Sigmoid colon (tissue), 7 donors: ENCODE results near the gene CCNYL1. TPM values are rescaled to one million over a fixed set of nuclear protein-coding genes. Genes with fewer than 3 reads are reported as not detected.

Experiments used
- DNase-seq: peaks from one replicate; pipeline ENCODE4 v3.0.0-alpha.2; 2019
- H3K27ac ChIP-seq, 4 donors: fragments of 200-600 bp; sonication (generic); one replicate each; pipeline ENCODE4 v1.5.1; 2016 to 2019; ENCODE audit warnings: mild to moderate bottlenecking in 1 of 4
- H3K27me3 ChIP-seq, 3 donors: fragments of 200-600 bp; sonication (generic); one replicate each; pipeline ENCODE4 v1.5.1; 2019; ENCODE audit warnings: mild to moderate bottlenecking in 1 of 3
- H3K36me3 ChIP-seq, 4 donors: fragments of 200-600 bp; sonication (generic); one replicate each; pipeline ENCODE4 v1.5.1; 2016 to 2019
- H3K4me1 ChIP-seq, 4 donors: fragments of 200-600 bp; sonication (generic); one replicate each; pipeline ENCODE4 v1.5.1; 2017 to 2019
- H3K4me3 ChIP-seq, 4 donors: fragments of 200-600 bp; sonication (generic); one replicate each; pipeline ENCODE4 v1.5.1; 2017 to 2019; ENCODE audit warnings: mild to moderate bottlenecking in 2 of 4, moderate library complexity in 1 of 4
- H3K9me3 ChIP-seq, 4 donors: fragments of 200-600 bp in 3 of 4; sonication (generic) in 3 of 4; one replicate each; pipeline versions ENCODE4 v1.5.1 to v1.6.1; 2013 to 2019
- CTCF ChIP-seq, 4 experiments: fragments of 450-650 bp in 3 of 4; fragments of 200-600 bp in 1 of 4; IDR thresholded peaks; one replicate each; pipeline ENCODE4 v1.5.1; 2016 to 2019; ENCODE audit warnings: antibody characterized with exemption in 4 of 4, mild to moderate bottlenecking in 3 of 4, moderate library complexity in 2 of 4
- EP300 ChIP-seq, 4 donors: sonication (generic); formaldehyde crosslinking; IDR thresholded peaks; one replicate each; pipeline ENCODE4 v1.6.1; 2017; ENCODE audit warnings: antibody characterized with exemption in 4 of 4
- POLR2A ChIP-seq, 2 donors: fragments of 450-650 bp; IDR thresholded peaks; one replicate each; pipeline ENCODE4 v1.6.1; 2016; ENCODE audit warnings: antibody characterized with exemption in 2 of 2, mild to moderate bottlenecking in 2 of 2, moderate library complexity in 2 of 2
- POLR2AphosphoS5 ChIP-seq, 4 donors: sonication (generic); formaldehyde crosslinking; IDR thresholded peaks; one replicate each; pipeline ENCODE4 v1.6.1; 2017; ENCODE audit warnings: antibody characterized with exemption in 4 of 4
- WGBS, 2 donors: extraction: QIAGEN DNeasy Blood & Tissue Kit; methylation state at CpG; one replicate each; pipeline ENCODE4 v1.1.7; 2013; 5-methylcytosine and 5-hydroxymethylcytosine counted together
- intact Hi-C: fragments of 100-400 bp; cut with DNase I; formaldehyde crosslinking; loops from one replicate; pipeline ENCODE4 v1.15.1; 2023
- polyA plus RNA-seq, 3 donors: library from polyadenylated mRNA; stranded (reverse); fragments of 200-250 nt; gene quantifications; one replicate each; pipeline ENCODE4 v1.2.3, GENCODE V29; 2013
- total RNA-seq, 4 donors: library from RNA; depleted of rRNA; stranded (reverse); fragments of >200 nt; gene quantifications; one replicate each; pipeline ENCODE4 v1.1.0, GENCODE V29; 2016
- donor health status: healthy with polysubstance abuse.
- donor health status: Bipolar disorder and iron deficiency.
- donor health status: healthy.

Gene CCNYL1
- total and polyA plus RNA-seq, 7 donors, result 9.2 to 49.5 (median 17.8) TPM

- intact Hi-C loops, result no loop called here
- WGBS, 2 donors, result 47 to 85% methylated on average over 1 of the region's 1 CpG
- peaks cover 30 to 85% (median 37%) of the 10 kb centered on the region in 4 donors for H3K36me3 ChIP-seq
- peak overlapping the region in 3 of 4 donors; percentile 0 to 34 (median 1) for H3K27ac ChIP-seq
- DNase-seq, result no peak
- TF ChIP-seq CTCF (IDR thresholded peaks at IDR 0.05), result no peak
- no peaks in the 10 kb centered on the region for H3K27me3 ChIP-seq
- peak overlapping the region in 2 of 4 donors; percentile 3 to 98 for H3K4me3 ChIP-seq
- peaks cover 0 to 82% (median 55%) of the 10 kb centered on the region in 4 donors for H3K4me1 ChIP-seq
- no peaks in the 10 kb centered on the region for H3K9me3 ChIP-seq
These were observed 52.7 kb downstream of the CCNYL1 start for GRCh38 chr2:207764096-207764630.

GRCh38 chr2:207765547-207765946 is 54.1 kb downstream of the CCNYL1 start:
- 14 to 59% methylated on average over 2 of the region's 2 CpGs for WGBS, 2 donors
- peaks cover 0 to 79% (median 58%) of the 10 kb centered on the region in 4 donors for H3K4me1 ChIP-seq
- no peaks in the 10 kb centered on the region for H3K27me3 ChIP-seq
- H3K27ac ChIP-seq, result peak overlapping the region in 2 of 4 donors; percentile 96 to 97
- H3K9me3 ChIP-seq, result no peaks in the 10 kb centered on the region
- H3K36me3 ChIP-seq, result peaks cover 21 to 73% (median 34%) of the 10 kb centered on the region in 4 donors
- intact Hi-C loops, result no loop called here
- DNase-seq, result no peak
- H3K4me3 ChIP-seq, result peak overlapping the region; percentile 75 to 98 (median 86)
- TF ChIP-seq POLR2AphosphoS5 (IDR thresholded peaks at IDR 0.05), result no peak
- TF ChIP-seq CTCF (IDR thresholded peaks at IDR 0.05), result no peak
- TF ChIP-seq EP300 (IDR thresholded peaks at IDR 0.05), result no peak
- TF ChIP-seq POLR2A (IDR thresholded peaks at IDR 0.05), result no peak

GRCh38 chr2:207766041-207766551 is 54.7 kb downstream of the CCNYL1 start:
- TF ChIP-seq CTCF (IDR thresholded peaks at IDR 0.05) (no peak), POLR2AphosphoS5 (IDR thresholded peaks at IDR 0.05) (no peak), EP300 (IDR thresholded peaks at IDR 0.05) (no peak), POLR2A (IDR thresholded peaks at IDR 0.05) (no peak)
- H3K4me1 ChIP-seq, result peaks cover 0 to 78% (median 62%) of the 10 kb centered on the region in 4 donors
- peak overlapping the region in 3 of 4 donors; percentile 89 to 97 (median 96) for H3K27ac ChIP-seq
- H3K27me3 ChIP-seq, result no peaks in the 10 kb centered on the region
- H3K36me3 ChIP-seq, result peaks cover 21 to 67% (median 33%) of the 10 kb centered on the region in 4 donors
- H3K4me3 ChIP-seq, result peak overlapping the region; percentile 75 to 98 (median 86)
- intact Hi-C loops, result no loop called here
- no peaks in the 10 kb centered on the region for H3K9me3 ChIP-seq
- DNase-seq, result no peak
- WGBS, 2 donors, result 13 to 36% methylated on average over 5 of the region's 5 CpGs

GRCh38 chr2:207766697-207767460 is 55.4 kb downstream of the CCNYL1 start:
- H3K4me1 ChIP-seq, result peaks cover 0 to 70% (median 62%) of the 10 kb centered on the region in 4 donors

More at GRCh38 chr2:207766697-207767460, 55.4 kb downstream of the CCNYL1 start:
- Histone ChIP-seq H3K27me3 (no peaks in the 10 kb centered on the region), H3K9me3 (no peaks in the 10 kb centered on the region), H3K4me3 (peak overlapping the region; percentile 75 to 98 (median 86)), H3K27ac (peak overlapping the region in 3 of 4 donors; percentile 89 to 97 (median 96)), H3K36me3 (peaks cover 16 to 59% (median 30%) of the 10 kb centered on the region in 4 donors)
- intact Hi-C loops, result no loop called here
- WGBS, 2 donors, result 14 to 33% methylated on average over 65 of the region's 65 CpGs
- TF ChIP-seq CTCF (IDR thresholded peaks at IDR 0.05), result no peak
- no peak for TF ChIP-seq EP300 (IDR thresholded peaks at IDR 0.05)
- TF ChIP-seq POLR2AphosphoS5 (IDR thresholded peaks at IDR 0.05), result no peak
- TF ChIP-seq POLR2A (IDR thresholded peaks at IDR 0.05), result no peak
- no peak for DNase-seq
